ENCODE results near the gene NPHP3.

DNA sequence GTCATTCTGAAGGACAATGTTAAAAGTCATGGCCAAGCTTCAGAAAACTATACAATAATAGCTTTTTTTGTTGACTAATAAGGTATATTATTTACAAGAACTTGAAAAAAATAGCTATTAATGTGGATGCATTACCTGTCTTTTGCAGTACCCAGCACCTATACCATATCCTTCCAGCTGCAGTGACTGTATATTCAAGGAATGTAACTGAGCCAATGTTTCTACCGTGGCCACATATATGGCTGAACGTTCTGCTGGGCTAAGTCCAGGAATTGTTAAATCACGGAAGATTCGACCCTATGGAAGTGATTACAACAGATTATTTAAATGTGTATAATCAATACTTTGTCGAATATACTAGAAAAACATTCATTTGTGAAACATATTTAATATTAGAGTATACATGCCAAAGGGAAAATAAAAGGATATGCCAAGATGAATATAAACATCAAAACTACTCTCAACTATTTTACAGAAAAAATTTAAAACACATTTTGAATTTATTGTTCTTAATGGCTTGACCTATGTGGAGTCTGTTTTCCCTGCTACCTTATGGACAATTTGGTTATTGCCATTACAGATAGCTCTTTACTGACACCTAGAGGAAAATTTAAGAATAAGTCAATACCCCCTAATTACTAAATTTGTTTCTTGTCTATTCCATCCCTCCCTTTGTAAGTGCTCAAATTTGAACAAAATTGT, 80.2 kb downstream of the NPHP3 start:
- TF ChIP-seq, protein P1, sequence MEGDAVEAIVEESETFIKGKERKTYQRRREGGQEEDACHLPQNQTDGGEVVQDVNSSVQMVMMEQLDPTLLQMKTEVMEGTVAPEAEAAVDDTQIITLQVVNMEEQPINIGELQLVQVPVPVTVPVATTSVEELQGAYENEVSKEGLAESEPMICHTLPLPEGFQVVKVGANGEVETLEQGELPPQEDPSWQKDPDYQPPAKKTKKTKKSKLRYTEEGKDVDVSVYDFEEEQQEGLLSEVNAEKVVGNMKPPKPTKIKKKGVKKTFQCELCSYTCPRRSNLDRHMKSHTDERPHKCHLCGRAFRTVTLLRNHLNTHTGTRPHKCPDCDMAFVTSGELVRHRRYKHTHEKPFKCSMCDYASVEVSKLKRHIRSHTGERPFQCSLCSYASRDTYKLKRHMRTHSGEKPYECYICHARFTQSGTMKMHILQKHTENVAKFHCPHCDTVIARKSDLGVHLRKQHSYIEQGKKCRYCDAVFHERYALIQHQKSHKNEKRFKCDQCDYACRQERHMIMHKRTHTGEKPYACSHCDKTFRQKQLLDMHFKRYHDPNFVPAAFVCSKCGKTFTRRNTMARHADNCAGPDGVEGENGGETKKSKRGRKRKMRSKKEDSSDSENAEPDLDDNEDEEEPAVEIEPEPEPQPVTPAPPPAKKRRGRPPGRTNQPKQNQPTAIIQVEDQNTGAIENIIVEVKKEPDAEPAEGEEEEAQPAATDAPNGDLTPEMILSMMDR (IDR thresholded peaks at IDR 0.05; ENCODE audit: poor library complexity, severe bottlenecking): peak; percentile 75
- TF ChIP-seq SMC3 (conservative IDR thresholded peaks at IDR 0.05; ENCODE audit: poor library complexity) (peak; percentile 40), TAF1 (IDR thresholded peaks at IDR 0.05; ENCODE audit: low read depth) (no peak)
